ENCODE data around the gene JCHAIN. TPM values are rescaled to one million over a fixed set of nuclear protein-coding genes. Genes with fewer than 3 reads are reported as not detected.
"Not testable (repeated sequence)": the region's sequence is repeated elsewhere in the genome, so short reads cannot be mapped to it uniquely, and the experiment has no call there.

Gene JCHAIN
- total RNA-seq, 1 experiment from 2014 or later = not detected

GRCh38 chr4:70688795-70689231 lies 22.5 kb upstream of the JCHAIN start:
- no peak for DNase-seq (ENCODE audit: low read depth)

- peak; percentile 99 for DNase-seq (ENCODE audit: low read depth)
These were observed 21.8 kb upstream of the JCHAIN start, which contains the start of gene UTP3 for GRCh38 chr4:70687821-70688794. Gene UTP3 (plus strand): TSS chr4:70688532. CDS start chr4:70688678, 146 bp downstream.

GRCh38 chr4:70687392-70687791 lies 21.1 kb upstream of the JCHAIN start:
- no peak for DNase-seq (ENCODE audit: low read depth)

DNA sequence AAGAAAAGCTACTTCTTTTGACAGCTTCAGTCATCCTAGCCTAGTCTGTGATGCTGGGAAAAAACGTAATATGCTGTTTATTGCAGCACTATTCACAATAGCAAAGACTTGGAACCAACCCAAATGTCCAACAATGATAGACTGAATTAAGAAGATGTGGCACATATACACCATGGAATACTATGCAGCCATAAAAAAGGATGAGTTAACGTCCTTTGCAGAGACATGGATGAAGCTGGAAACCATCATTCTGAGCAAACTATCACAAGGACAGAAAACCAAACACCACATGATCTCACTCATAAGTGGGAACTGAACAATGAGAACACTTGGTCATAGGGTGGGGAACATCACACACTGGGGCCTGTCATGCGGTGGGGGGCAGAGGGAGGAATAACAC lies 15.8 kb upstream of the JCHAIN start:
- not testable (repeated sequence) for DNase-seq (ENCODE audit: low read depth)

DNA sequence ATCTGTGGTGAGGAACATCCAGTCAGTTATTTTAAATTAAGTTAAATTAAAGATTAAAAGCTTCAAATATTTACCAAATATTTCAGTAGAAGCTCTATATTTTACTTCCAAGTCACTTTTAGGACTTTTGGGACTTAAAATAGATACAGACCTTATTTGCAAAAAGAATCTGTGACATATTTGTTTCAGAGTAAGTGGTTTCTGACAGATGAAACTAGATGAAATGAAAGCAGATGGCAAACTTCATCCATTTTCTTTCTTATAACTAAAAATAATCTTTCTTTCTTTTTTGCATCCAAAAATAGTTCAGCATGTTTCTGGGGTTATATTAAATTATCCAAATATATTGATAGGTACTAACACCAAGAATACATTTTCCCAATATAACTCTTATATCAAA lies 15.4 kb upstream of the JCHAIN start:
- no peak for DNase-seq (ENCODE audit: low read depth)

- DNase-seq (ENCODE audit: low read depth) = no peak
These were observed 14.6 kb upstream of the JCHAIN start for GRCh38 chr4:70680934-70681333.

GRCh38 chr4:70678383-70678999 lies 12.2 kb upstream of the JCHAIN start:
- no peak for DNase-seq (ENCODE audit: low read depth)

DNA sequence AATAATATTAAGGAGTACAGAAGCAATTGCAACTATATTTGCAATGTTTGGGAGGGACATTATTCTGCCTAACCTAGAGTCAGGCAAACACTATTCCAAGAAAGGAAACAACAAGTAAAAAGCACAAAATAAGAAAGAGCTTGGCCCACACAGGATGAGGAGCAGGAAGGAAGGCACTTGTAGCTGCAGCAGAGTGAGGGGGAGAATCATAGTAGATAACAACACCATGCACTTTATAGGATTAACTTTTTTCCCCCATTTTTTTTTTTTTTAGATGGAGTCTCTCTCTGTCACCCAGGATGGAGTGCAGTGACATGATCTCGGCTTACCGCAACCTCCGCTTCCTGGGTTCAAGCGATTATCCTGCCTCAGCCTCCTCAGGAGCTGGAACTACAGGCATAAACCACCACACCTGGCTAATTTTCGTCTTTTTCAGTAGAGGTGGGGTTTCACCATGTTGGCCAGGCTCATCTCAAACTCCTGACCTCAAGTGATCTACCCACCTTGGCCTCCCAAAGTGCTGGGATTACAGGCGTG lies 10.3 kb upstream of the JCHAIN start:
- no peak for DNase-seq (ENCODE audit: low read depth)

DNA sequence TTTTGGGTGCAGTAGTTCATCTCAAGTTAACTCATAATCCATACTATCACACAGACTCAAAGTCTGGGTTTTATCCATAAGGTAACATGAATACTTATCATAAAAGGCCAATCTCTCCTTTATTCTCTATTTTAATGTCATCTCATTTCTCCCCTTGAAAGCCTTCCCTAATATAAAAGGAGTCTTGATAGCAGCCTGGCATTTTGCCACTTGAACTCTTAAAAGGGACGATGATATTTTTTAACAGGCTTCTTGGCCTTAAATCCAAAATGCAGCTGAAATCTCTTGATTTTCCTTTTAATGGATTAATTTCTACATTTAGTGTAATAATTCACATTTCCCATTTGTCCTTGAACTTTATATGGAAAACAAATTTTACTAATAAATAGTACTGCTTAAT lies 8.4 kb upstream of the JCHAIN start:
- DNase-seq (ENCODE audit: low read depth) = no peak

DNA sequence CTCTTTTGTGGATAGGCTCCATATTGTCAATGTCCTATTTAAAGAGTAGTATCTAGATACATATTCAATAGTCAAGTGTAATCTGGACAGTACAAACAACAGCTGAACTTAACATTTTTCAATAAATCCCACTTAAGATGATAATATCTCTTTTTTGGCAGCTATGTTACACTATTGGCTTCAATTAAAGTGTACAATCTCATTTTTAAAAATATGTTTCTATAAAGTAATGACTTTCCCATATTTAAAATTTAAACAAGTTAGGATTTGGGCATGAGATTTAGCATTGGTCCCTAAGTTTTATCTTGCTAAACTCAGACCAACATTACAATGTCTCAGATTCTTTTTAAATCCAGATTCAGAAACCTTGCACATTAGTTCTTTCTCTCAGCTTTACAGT lies 7.9 kb upstream of the JCHAIN start:
- no peak for DNase-seq (ENCODE audit: low read depth)

- no peak for DNase-seq (ENCODE audit: low read depth)
These were observed 4.8 kb upstream of the JCHAIN start for GRCh38 chr4:70671091-70671490.

DNA sequence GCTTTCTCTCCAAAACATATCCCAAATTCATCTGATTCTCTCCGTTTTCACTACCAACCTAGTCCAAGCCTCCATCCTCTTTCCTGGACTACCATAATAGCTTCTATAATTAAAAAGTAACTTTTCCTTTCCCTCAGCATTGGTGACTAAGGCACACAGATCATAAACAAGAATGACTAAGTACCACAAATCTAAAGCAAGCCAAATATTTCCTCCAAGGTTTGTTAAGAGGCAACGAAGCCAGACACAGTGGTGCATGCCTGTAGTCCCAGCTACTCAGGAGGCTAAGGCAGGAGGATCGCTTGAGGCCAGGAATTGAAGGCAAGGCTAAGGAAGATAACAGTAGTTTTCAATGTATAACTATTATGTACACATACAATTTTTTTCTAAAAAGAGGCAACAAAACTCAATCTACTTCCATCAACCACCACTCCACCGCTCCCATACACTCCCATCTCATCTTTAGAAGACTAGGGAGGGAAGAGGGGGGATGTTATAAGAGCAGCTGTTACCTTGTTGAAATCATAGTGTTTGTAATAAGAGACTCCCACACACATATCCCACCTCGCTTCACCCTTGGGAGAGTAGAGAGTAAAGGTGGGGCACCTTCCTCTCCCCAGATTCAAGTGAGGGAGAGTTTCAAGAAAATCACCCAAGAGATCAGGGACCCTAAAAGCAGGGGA lies 4.2 kb upstream of the JCHAIN start:
- peak; percentile 37 for DNase-seq (ENCODE audit: low read depth)

DNA sequence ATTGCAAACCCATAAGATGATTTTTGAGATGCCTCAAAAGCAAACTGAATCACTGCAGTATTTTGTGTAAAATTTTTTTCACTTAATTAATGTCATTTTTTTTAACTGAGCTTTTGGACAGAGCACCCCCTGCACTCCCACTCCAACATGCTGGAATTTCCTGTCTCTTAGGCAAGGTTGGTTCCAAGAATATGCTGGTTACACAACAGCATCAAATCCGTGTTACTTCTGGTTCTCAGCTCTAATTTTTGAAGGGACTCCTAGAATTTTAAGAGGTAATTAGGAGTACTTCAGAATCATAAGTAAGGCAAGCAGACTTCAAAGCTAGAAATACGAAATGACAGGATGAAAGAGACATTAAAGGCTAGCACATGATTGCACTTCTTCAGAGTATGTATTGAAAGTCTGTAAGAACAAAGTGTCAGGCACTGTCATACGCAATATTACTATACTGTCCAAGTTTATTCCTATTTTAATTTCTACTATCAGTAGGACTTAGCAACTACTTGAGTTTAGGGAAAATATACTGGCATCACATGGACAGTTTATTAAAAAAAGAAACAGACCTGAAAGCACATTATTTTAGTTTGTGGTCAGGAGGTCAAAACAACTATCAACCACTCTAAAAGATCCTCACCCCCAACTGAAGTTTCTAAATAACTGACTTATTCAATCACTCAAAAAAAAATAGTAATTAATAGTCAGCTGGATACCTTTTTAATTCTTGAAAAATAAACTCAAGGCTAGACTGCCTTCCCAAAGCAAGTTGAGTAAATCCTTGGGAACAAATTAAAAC lies 1.6 kb upstream of the JCHAIN start:
- no peak for DNase-seq (ENCODE audit: low read depth)

DNA sequence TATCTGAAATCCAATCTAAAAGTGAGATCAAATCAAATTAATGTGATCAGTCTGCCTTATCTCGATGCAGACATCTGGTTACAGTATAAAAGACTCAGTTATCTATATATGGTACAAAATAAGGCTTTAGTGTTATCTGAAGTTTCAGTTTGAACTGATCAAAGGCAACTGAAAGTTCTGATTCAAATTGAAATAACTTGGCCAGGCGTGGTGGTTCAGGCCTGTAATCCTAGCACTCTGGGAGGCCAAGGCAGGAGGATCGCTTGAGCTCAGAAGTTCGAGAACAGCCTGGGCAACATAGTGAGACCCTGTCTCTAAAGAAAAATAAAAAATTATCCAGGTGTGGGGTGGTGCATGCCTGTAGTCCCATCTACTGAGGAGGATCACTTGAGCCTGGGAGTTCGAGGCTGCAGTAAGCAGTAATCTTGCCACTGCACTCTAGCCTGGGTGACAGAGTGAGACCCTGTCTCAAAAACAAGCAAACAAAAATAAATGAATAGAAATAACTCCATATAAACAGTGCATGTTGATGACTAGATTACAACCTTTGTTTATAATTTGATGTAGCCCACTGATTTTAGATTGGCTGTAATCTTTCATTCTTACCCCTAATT lies 4.9 kb downstream of the JCHAIN start:
- DNase-seq (ENCODE audit: low read depth) = not testable (repeated sequence)

DNA sequence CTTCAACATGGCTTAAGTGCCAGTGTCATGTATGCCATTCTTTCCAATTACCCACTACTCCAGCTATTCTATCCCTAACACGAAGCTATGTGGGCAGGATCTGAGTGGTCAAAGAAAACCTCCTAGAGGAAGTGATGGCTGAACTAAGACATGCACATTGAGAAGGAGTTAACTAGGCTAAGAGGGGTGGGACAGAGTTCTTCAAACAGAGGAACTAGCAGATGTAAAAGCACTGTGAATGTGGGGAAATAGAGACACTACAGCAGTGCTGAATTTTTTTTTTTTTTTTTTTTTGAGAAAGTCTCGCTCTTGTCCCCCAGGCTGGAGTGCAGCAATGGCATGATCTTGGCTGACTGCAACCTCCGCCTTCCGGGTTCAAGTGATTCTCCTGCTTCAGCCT lies 6.2 kb downstream of the JCHAIN start:
- DNase-seq (ENCODE audit: low read depth) = no peak

- DNase-seq (ENCODE audit: low read depth) = no peak
These were observed 7.9 kb downstream of the JCHAIN start for GRCh38 chr4:70658418-70658817.

- DNase-seq (ENCODE audit: low read depth) = no peak
These were observed 9.0 kb downstream of the JCHAIN start for GRCh38 chr4:70657326-70657725.

DNA sequence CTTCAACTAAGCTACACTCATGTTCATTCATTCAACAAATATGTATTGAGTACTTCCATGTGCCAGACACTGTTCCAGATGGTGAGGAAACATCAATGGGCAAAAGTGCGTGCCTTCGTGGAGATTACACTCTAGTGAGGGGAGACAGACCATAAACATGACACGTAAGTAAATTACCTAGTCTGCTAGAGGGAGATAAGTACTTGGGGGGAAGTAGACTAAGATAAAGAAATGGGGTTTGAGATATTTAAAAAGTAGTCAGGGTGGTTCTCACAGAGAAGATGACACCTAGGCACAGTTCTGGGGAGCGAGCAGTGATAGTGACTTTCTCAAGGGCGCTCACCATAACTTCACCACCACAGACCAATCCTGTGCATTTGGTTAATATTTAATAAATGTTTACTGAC lies 11.7 kb downstream of the JCHAIN start:
- DNase-seq (ENCODE audit: low read depth) = no peak

GRCh38 chr4:70651864-70652506 lies 14.3 kb downstream of the JCHAIN start:
- DNase-seq (ENCODE audit: low read depth) = peak; percentile 26

- not testable (repeated sequence) for DNase-seq (ENCODE audit: low read depth)
These were observed 15.6 kb downstream of the JCHAIN start for GRCh38 chr4:70650741-70651140.
